Measurements from ENCODE around the gene PDE6G.

PDE6G gene

DNA sequence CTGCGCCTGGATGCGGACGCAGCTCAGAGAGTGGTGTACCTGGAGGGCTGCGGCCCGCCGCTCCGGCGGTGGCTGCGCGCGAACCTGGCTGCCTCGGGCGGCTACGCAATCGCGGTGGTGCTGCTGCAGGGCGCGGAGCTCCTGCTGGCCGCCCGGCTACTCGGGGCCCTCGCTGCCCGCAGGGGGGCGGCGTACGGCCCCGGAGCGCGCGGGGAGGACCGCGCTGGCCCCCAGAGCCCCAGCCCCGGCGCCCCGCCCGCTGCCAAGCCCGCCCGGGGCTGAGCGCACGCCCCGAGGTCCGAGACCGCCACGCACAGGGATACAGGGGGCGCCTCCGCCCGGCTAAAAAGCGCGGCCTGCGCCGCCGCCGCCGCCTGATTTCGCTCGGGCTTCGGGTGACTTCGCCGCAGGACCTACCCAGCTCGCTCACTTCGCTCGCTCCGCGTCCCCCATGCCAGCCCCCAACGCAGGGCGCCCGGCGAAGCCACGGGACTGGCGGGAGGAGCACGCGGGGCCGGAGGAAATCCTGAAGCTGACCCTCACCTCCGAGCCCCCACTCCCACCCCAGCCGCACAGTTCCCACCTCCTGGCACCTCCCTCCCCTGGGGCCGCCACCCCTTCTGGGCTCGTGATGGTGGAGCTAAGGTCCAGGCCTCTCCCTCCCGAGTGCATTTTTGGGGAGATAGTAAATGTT is 8.2 kb downstream of the PDE6G start:
- TF ChIP-seq, protein P1, sequence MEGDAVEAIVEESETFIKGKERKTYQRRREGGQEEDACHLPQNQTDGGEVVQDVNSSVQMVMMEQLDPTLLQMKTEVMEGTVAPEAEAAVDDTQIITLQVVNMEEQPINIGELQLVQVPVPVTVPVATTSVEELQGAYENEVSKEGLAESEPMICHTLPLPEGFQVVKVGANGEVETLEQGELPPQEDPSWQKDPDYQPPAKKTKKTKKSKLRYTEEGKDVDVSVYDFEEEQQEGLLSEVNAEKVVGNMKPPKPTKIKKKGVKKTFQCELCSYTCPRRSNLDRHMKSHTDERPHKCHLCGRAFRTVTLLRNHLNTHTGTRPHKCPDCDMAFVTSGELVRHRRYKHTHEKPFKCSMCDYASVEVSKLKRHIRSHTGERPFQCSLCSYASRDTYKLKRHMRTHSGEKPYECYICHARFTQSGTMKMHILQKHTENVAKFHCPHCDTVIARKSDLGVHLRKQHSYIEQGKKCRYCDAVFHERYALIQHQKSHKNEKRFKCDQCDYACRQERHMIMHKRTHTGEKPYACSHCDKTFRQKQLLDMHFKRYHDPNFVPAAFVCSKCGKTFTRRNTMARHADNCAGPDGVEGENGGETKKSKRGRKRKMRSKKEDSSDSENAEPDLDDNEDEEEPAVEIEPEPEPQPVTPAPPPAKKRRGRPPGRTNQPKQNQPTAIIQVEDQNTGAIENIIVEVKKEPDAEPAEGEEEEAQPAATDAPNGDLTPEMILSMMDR (IDR thresholded peaks at IDR 0.05; ENCODE audit: low read depth, low read length): no peak
- H3K4me3 ChIP-seq (ENCODE audit: low read depth, low read length): no peak overlapping the region

DNA sequence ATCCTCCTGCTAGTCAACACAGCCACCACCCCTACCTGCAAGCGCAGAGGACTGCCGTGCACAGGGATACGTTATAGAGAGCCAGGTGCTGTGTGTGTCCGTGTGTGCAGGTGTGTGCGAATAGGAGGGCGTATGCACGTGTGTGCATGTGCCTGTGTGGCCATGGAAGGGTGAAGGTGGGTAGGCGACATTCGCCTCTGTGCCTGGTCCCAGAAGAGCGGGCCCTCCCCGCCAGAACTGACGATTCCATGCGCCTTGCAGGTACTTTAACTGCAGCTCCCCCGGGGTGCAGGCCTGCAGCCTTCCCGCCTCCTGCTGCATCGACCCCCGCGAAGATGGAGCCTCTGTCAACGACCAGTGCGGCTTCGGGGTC is 8.7 kb downstream of the PDE6G start:
- no peak overlapping the region for H3K4me3 ChIP-seq (ENCODE audit: low read depth, low read length)
- TF ChIP-seq, protein P1 (IDR thresholded peaks at IDR 0.05; ENCODE audit: low read depth, low read length): no peak

DNA sequence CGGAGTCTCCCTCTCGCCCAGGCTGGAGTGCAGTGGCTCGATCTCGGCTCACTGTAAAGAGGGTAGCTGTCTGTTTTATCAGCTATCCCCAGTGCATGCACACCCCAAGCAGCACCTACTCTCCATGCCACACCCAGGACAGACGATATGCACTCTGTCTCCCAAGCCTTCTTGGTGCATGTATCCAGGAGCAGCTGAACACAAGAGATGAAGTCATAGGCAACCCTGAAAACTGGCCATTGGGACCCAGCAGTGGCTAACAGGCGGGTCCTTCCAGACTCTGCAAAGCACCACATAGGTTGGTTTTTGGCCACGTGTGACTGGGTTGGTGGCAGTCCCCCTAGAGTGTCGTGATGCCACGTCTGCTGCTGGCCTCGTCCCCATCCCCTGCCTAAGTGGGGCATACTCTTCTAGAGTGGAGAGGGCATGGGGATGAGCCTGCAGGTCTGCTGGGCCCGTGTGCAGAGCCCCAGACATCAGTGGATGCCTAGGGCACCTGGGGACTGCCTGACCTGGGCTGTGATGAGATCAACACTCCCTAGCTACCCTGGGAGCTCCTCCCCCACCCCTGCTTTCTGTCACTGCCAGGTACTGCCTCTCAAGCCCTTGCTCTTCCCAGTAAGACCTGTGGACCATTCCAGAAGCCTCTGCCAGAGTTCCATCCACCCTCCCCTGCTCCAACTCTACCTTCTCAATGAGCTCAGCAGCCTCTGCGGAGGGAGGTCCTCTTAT is 9.3 kb downstream of the PDE6G start:
- TF ChIP-seq, protein P1 (IDR thresholded peaks at IDR 0.05; ENCODE audit: low read depth, low read length): no peak
- no peak overlapping the region for H3K4me3 ChIP-seq (ENCODE audit: low read depth, low read length)

DNA sequence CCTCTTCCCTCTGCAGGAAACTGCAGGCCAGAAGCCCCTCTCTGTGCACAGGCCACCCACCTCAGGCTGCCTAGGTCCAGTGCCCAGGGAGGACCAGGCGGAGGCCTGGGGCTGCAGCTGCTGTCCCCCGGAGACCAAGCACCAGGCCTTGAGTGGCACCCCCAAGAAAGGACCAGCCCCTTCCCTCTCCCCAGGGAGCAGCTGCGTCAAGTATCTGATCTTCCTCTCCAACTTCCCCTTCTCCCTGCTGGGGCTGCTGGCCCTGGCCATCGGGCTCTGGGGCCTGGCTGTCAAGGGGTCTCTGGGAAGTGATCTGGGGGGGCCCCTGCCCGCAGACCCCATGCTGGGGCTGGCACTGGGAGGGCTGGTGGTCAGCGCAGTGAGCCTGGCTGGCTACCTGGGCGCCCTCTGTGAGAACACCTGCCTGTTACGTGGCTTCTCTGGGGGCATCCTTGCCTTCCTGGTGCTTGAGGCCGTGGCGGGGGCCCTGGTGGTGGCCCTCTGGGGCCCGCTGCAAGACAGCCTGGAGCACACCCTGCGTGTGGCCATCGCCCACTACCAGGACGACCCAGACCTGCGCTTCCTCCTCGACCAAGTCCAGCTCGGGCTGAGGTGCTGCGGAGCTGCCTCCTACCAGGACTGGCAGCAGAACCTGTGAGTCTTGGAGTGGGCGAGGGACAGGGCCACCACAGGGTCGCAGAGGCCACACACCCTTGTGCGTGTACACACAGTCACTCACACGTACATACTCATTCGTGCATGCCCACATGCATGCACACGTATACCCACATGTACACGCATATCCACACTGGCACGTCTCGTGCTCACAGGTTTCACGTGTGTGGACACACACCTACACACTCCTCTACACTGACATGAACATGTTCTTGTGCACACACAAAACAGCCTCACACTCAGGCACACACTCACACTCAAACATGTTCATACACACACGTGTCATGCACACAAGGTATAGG is 11.1 kb downstream of the PDE6G start:
- TF ChIP-seq, protein P1 (IDR thresholded peaks at IDR 0.05; ENCODE audit: low read depth, low read length): no peak
- no peak overlapping the region for H3K4me3 ChIP-seq (ENCODE audit: low read depth, low read length)

DNA sequence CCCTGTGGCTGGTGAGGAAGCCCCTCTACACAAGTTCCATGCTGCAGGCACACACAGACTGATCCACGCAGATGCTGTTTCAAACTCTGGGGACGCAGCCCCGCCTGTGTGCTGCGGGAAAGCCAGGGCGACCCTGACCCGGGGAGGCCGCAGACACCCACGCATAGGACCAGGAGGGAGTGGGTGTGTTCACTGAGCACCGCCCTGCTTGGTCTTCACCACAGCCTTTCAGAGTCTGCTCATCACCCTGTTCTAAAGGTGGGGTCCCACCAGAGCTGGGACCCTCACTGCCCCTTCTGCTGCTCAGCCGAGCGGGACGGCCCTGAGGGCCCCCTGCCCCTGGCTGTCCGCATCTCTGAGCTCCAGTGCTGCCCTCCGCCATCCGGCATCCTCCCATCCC is 11.8 kb downstream of the PDE6G start:
- H3K4me3 ChIP-seq (ENCODE audit: low read depth, low read length): no peak overlapping the region
- TF ChIP-seq, protein P1 (IDR thresholded peaks at IDR 0.05; ENCODE audit: low read depth, low read length): no peak

DNA sequence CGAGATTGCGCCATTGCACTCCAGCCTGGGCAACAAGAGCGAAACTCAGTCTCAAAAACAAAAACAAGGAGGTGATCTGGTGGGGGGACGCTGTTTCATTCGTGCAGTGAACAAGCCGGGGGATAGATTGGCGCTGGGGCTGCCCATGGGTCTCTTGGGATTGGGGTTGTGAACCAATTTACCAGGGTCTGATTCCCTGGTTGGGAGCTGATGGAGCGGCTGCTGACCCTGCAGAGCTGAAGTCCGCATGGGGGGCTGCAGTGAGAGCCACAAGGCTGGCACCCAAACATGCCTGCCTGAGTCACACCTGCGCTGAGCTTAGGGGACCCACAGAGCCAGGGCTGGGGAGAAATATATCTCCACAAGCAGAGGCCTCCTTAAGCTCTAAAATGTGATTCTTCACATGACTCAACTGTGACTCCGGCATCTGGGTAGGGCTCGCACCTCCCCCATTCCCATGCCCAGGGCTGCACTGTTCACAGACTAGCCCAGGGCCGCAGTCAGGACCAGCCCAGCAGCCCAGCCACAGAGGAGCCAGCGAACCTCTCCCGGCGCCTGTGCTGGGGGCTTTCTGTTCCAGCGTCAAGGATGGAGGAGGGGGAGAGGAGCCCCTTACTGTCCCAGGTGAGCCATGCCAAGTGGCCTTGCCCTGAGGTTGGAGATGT is 14.4 kb downstream of the PDE6G start:
- TF ChIP-seq, protein P1 (IDR thresholded peaks at IDR 0.05; ENCODE audit: low read depth, low read length): no peak
- peak overlapping the region; percentile 23; the same call in 1 of the 2 replicates for H3K4me3 ChIP-seq (ENCODE audit: low read depth, low read length)

Measured in WI38 (cell line).